ENCODE measurements around the gene LAMA3. TPM values are rescaled to one million over a fixed set of nuclear protein-coding genes. Genes with fewer than 3 reads are reported as not detected.

The LAMA3 gene
- total RNA-seq, 1 donor from 2014 or later: 1.7 TPM

- Mint-ChIP-seq H3K27me3 (ENCODE audit: unreplicated experiment) (no peaks in the 10 kb centered on the region), H3K36me3 (ENCODE audit: low read depth, unreplicated experiment) (no peaks in the 10 kb centered on the region), H3K27ac (ENCODE audit: unreplicated experiment) (no peak overlapping the region), H3K4me3 (ENCODE audit: unreplicated experiment) (no peak overlapping the region), H3K9me3 (ENCODE audit: unreplicated experiment) (no peaks in the 10 kb centered on the region), H3K4me1 (ENCODE audit: unreplicated experiment) (peaks cover 5% of the 10 kb centered on the region)
- DNase-seq (ENCODE audit: low spot score): no peak
- no peak for TF ChIP-seq CTCF (IDR thresholded peaks at IDR 0.05; ENCODE audit: unreplicated experiment)
Observed at GRCh38 chr18:23816740-23817139, 127.5 kb downstream of the LAMA3 start.

- TF ChIP-seq CTCF (IDR thresholded peaks at IDR 0.05; ENCODE audit: unreplicated experiment): no peak
- H3K4me3 Mint-ChIP-seq (ENCODE audit: unreplicated experiment): no peak overlapping the region
- no peak overlapping the region for H3K27ac Mint-ChIP-seq (ENCODE audit: unreplicated experiment)
- DNase-seq (ENCODE audit: low spot score): no peak
- no peaks in the 10 kb centered on the region for H3K27me3 Mint-ChIP-seq (ENCODE audit: unreplicated experiment)
- H3K4me1 Mint-ChIP-seq (ENCODE audit: unreplicated experiment): peaks cover 5% of the 10 kb centered on the region
- H3K36me3 Mint-ChIP-seq (ENCODE audit: low read depth, unreplicated experiment): no peaks in the 10 kb centered on the region
- no peaks in the 10 kb centered on the region for H3K9me3 Mint-ChIP-seq (ENCODE audit: unreplicated experiment)
Observed at GRCh38 chr18:23819001-23819400, 129.7 kb downstream of the LAMA3 start.

GRCh38 chr18:23822590-23823385 lies 133.5 kb downstream of the LAMA3 start:
- Mint-ChIP-seq H3K27ac (ENCODE audit: unreplicated experiment) (no peak overlapping the region), H3K36me3 (ENCODE audit: low read depth, unreplicated experiment) (no peaks in the 10 kb centered on the region), H3K4me1 (ENCODE audit: unreplicated experiment) (no peaks in the 10 kb centered on the region), H3K4me3 (ENCODE audit: unreplicated experiment) (no peak overlapping the region), H3K9me3 (ENCODE audit: unreplicated experiment) (no peaks in the 10 kb centered on the region), H3K27me3 (ENCODE audit: unreplicated experiment) (no peaks in the 10 kb centered on the region)
- no peak for DNase-seq (ENCODE audit: low spot score)
- TF ChIP-seq CTCF (IDR thresholded peaks at IDR 0.05; ENCODE audit: unreplicated experiment): no peak

GRCh38 chr18:23824240-23824639 lies 135.0 kb downstream of the LAMA3 start:
- no peak for TF ChIP-seq CTCF (IDR thresholded peaks at IDR 0.05; ENCODE audit: unreplicated experiment)
- Mint-ChIP-seq H3K4me1 (ENCODE audit: unreplicated experiment) (no peaks in the 10 kb centered on the region), H3K27ac (ENCODE audit: unreplicated experiment) (no peak overlapping the region), H3K9me3 (ENCODE audit: unreplicated experiment) (no peaks in the 10 kb centered on the region), H3K4me3 (ENCODE audit: unreplicated experiment) (no peak overlapping the region), H3K27me3 (ENCODE audit: unreplicated experiment) (no peaks in the 10 kb centered on the region), H3K36me3 (ENCODE audit: low read depth, unreplicated experiment) (no peaks in the 10 kb centered on the region)
- DNase-seq (ENCODE audit: low spot score): no peak

- no peak overlapping the region for H3K27ac Mint-ChIP-seq (ENCODE audit: unreplicated experiment)
- H3K36me3 Mint-ChIP-seq (ENCODE audit: low read depth, unreplicated experiment): no peaks in the 10 kb centered on the region
- H3K9me3 Mint-ChIP-seq (ENCODE audit: unreplicated experiment): no peaks in the 10 kb centered on the region
- TF ChIP-seq CTCF (IDR thresholded peaks at IDR 0.05; ENCODE audit: unreplicated experiment): no peak
- H3K4me3 Mint-ChIP-seq (ENCODE audit: unreplicated experiment): no peak overlapping the region
- no peaks in the 10 kb centered on the region for H3K4me1 Mint-ChIP-seq (ENCODE audit: unreplicated experiment)
- H3K27me3 Mint-ChIP-seq (ENCODE audit: unreplicated experiment): no peaks in the 10 kb centered on the region
- no peak for DNase-seq (ENCODE audit: low spot score)
Observed at GRCh38 chr18:23824669-23825068, 135.4 kb downstream of the LAMA3 start.
